ENCODE measurements around the gene PDE9A. TPM values are rescaled to one million over a fixed set of nuclear protein-coding genes. Genes with fewer than 3 reads are reported as not detected.
"Not testable (repeated sequence)": the region's sequence is repeated elsewhere in the genome, so short reads cannot be mapped to it uniquely, and the experiment has no call there.

PDE9A gene
- total and polyA plus RNA-seq, 2 experiments from 2014 or later: 26.5 to 31.1 TPM

GRCh38 chr21:42627527-42628289 lies 25.7 kb upstream of the PDE9A start (continued):
- TF ChIP-seq CTCF (conservative IDR thresholded peaks at IDR 0.05; ENCODE audit: low read depth in 2 of 2) (no peak), NANOG (IDR thresholded peaks at IDR 0.05; ENCODE audit: borderline replicate concordance) (no peak), ZNF114 (CRISPR knock-in tag; IDR thresholded peaks at IDR 0.05) (no peak), ETS1 (IDR thresholded peaks at IDR 0.05) (no peak)

- H3K4me2 ChIP-seq; H3K36me3 Mint-ChIP-seq (ENCODE audit: low read depth): not testable (repeated sequence)
Observed at GRCh38 chr21:42628466-42629061, 24.9 kb upstream of the PDE9A start.

GRCh38 chr21:42629933-42630589 lies 23.4 kb upstream of the PDE9A start:
- peaks cover 4% of the 10 kb centered on the region for H3K27me3 Mint-ChIP-seq (ENCODE audit: insufficient read depth, low read depth, poor library complexity)
- H4K20me1 ChIP-seq (replicated peaks; ENCODE audit: insufficient read depth): no peaks in the 10 kb centered on the region
- H3K9me2 ChIP-seq (ENCODE audit: insufficient read depth): no peaks in the 10 kb centered on the region
- H3K4me3 ChIP-seq: no peak overlapping the region
- H3K79me2 ChIP-seq (replicated peaks; ENCODE audit: insufficient read depth): no peaks in the 10 kb centered on the region
- no peaks in the 10 kb centered on the region for H3K4me1 ChIP-seq (ENCODE audit: insufficient read depth)
- DNase-seq (ENCODE audit: low spot score) (no peak), ATAC-seq (no peak)
- H3K27me3 ChIP-seq (ENCODE audit: insufficient read depth): no peaks in the 10 kb centered on the region
- H3K27ac ChIP-seq (ENCODE audit: low read depth): no peak overlapping the region
- H3F3A ChIP-seq (replicated peaks; ENCODE audit: low read depth): no peaks in the 10 kb centered on the region
- H3K4me2 ChIP-seq: no peak overlapping the region
- no peak for TF ChIP-seq NANOG (IDR thresholded peaks at IDR 0.05; ENCODE audit: borderline replicate concordance)
- no peaks in the 10 kb centered on the region for H3K36me3 ChIP-seq (ENCODE audit: insufficient read depth)
- no peak overlapping the region for H3K27ac Mint-ChIP-seq
- H3K4me1 Mint-ChIP-seq: peaks cover 2% of the 10 kb centered on the region; the same call in 2 of the 3 replicates
- no peaks in the 10 kb centered on the region for H3K9me3 Mint-ChIP-seq
- H2AFZ ChIP-seq: no peak overlapping the region
- H3K4me3 Mint-ChIP-seq: no peak overlapping the region
- no peaks in the 10 kb centered on the region for H3K36me3 Mint-ChIP-seq (ENCODE audit: low read depth)

More at GRCh38 chr21:42628466-42629061, 24.9 kb upstream of the PDE9A start:
- not testable (repeated sequence) for H3K27me3 ChIP-seq (ENCODE audit: insufficient read depth); H3K79me2 ChIP-seq (replicated peaks; ENCODE audit: insufficient read depth); H4K20me1 ChIP-seq (replicated peaks; ENCODE audit: insufficient read depth); H3K36me3 ChIP-seq (ENCODE audit: insufficient read depth); H3K9me2 ChIP-seq (ENCODE audit: insufficient read depth); H3K4me3 Mint-ChIP-seq; H3K4me3 ChIP-seq; ATAC-seq; H3K9me3 Mint-ChIP-seq; DNase-seq (ENCODE audit: low spot score); H3K4me1 ChIP-seq (ENCODE audit: insufficient read depth); H3K4me1 Mint-ChIP-seq; H3K27me3 Mint-ChIP-seq (ENCODE audit: insufficient read depth, low read depth, poor library complexity); H2AFZ ChIP-seq; H3K27ac ChIP-seq (ENCODE audit: low read depth); H3F3A ChIP-seq (replicated peaks; ENCODE audit: low read depth); H3K27ac Mint-ChIP-seq
